ENCODE data around the gene RGS12. TPM values are rescaled to one million over a fixed set of nuclear protein-coding genes. Genes with fewer than 3 reads are reported as not detected.
A peak's percentile ranks its signal among the peaks of the same experiment; 100 is the strongest.

RGS12 gene
- total RNA-seq, 4 donors from 2014 or later: 14.6 to 25.1 (median 20.9) TPM

DNA sequence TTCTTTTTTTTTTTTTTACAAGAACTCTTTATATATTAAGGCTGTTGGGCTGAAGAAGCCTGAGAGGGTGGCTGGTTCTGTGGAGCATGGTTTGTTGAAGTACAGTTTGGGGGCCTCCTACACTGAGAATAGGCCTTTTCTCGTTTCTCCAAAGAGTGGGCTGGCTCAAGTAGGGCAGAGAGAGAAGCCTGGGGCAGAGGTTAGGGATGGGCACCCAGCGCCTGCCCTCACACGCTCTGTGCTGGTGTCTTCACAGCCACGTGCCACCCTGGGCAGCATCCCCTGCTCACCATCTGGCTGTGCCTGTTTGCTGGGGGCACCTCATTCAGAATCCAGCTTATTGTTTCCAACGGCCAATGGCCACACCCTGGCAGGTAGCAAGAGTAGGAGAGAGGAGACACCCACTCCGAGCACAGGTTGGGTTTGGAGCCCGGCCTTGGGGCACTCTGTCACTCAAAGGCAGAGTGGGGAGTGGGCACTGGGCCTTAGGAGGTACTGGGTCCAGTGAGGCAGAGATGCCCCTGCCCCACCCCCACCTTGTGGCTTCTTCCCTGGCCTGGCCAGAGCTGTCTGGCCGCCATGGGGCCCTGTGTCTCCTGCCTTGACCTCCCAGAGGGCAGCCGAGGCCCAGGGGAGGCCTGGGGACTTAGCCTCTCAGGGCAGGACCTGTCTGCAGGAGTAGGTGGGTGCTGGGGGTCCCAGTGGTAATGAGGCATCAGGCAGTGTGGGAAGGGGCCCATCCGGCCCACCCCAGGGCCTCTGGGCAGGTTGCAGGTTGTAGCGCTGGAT, 40.9 kb upstream of the RGS12 start:
- Histone ChIP-seq H3K9me3 (no peaks in the 10 kb centered on the region), H3K4me3 (replicated peaks in 1 of 3) (no peak overlapping the region), H3K27me3 (no peaks in the 10 kb centered on the region), H3K36me3 (no peaks in the 10 kb centered on the region), H3K4me1 (peaks cover 9 to 14% of the 10 kb centered on the region in 2 donors), H3K27ac (no peak overlapping the region)
- intact Hi-C loops (cut with DNase I): no loop called here
- DNase-seq: no peak
- 95 to 97% methylated on average over 5 to 6 of the region's 11 CpGs for WGBS, 2 donors
- TF ChIP-seq, protein P1, sequence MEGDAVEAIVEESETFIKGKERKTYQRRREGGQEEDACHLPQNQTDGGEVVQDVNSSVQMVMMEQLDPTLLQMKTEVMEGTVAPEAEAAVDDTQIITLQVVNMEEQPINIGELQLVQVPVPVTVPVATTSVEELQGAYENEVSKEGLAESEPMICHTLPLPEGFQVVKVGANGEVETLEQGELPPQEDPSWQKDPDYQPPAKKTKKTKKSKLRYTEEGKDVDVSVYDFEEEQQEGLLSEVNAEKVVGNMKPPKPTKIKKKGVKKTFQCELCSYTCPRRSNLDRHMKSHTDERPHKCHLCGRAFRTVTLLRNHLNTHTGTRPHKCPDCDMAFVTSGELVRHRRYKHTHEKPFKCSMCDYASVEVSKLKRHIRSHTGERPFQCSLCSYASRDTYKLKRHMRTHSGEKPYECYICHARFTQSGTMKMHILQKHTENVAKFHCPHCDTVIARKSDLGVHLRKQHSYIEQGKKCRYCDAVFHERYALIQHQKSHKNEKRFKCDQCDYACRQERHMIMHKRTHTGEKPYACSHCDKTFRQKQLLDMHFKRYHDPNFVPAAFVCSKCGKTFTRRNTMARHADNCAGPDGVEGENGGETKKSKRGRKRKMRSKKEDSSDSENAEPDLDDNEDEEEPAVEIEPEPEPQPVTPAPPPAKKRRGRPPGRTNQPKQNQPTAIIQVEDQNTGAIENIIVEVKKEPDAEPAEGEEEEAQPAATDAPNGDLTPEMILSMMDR (IDR thresholded peaks at IDR 0.05): no peak
- TF ChIP-seq POLR2A (IDR thresholded peaks at IDR 0.05): no peak

DNA sequence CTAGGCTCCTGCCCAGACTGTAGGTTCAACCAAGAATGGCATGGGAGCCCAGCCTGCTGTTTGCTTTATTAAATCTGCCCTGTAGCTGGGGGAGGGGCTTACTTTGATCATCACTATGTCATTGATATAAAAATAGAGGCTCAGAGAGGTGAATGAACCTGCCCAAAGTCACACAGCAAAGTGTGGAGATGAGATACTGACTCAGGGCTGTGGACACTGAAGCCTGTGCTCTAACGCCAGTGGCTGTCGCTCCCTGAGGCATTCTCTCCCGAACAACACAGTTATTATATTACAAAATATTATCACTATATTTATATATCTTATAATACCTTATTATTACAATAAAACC, 40.4 kb upstream of the RGS12 start:
- intact Hi-C loops (cut with DNase I): no loop called here
- Histone ChIP-seq H3K27me3 (no peaks in the 10 kb centered on the region), H3K27ac (no peak overlapping the region), H3K4me1 (peaks cover 9 to 14% of the 10 kb centered on the region in 2 donors), H3K9me3 (no peaks in the 10 kb centered on the region), H3K36me3 (no peaks in the 10 kb centered on the region), H3K4me3 (replicated peaks in 1 of 3) (no peak overlapping the region)
- no peak for DNase-seq
- no peak for TF ChIP-seq POLR2A (IDR thresholded peaks at IDR 0.05)
- TF ChIP-seq, protein P1 (IDR thresholded peaks at IDR 0.05): no peak
- WGBS, 2 donors: 90 to 95% methylated on average over 3 of the region's 3 CpGs

DNA sequence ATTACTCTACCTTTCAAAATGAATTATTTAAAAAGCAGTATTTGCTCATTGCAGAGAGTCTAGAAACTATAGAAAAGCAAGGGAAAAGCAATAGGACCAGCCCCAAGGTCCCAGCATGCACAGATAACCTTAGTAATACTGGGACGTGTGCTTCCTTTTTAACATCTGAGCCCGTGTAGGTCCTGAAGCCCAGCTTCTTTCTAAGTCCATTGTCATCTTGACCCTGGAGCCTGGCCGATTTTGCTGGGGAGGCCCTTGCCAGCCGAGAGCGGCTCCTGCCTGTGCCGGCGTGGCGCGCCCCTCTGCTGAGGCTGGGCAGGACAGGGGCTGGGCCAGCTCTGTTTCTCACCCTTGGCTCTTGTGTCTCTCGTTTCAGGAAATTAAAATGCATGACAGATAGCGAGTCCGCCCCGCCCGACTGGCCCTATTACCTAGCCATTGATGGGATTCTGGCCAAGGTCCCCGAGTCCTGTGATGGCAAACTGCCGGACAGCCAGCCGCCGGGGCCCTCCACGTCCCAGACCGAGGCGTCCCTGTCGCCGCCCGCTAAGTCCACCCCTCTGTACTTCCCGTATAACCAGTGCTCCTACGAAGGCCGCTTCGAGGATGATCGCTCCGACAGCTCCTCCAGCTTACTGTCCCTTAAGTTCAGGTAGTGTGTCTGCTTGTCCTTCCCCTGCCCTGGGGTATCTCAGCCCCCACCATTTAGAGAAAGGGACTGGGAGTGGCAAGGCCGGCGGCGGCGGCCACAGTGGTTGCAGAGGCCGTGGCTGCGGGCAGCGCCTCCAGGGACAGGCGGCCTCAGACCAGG, 39.8 kb upstream of the RGS12 start:
- TF ChIP-seq, protein P1 (IDR thresholded peaks at IDR 0.05): no peak
- TF ChIP-seq POLR2A (IDR thresholded peaks at IDR 0.05): no peak
- Histone ChIP-seq H3K9me3 (no peaks in the 10 kb centered on the region), H3K27me3 (no peaks in the 10 kb centered on the region), H3K4me1 (peaks cover 9 to 19% of the 10 kb centered on the region in 2 donors), H3K36me3 (no peaks in the 10 kb centered on the region), H3K27ac (no peak overlapping the region), H3K4me3 (replicated peaks in 1 of 3) (no peak overlapping the region)
- intact Hi-C loops (cut with DNase I): no loop called here
- peak in 1 of 2 donors; percentile 1 for DNase-seq
- 86 to 91% methylated on average over 36 to 37 of the region's 38 CpGs for WGBS, 2 donors

DNA sequence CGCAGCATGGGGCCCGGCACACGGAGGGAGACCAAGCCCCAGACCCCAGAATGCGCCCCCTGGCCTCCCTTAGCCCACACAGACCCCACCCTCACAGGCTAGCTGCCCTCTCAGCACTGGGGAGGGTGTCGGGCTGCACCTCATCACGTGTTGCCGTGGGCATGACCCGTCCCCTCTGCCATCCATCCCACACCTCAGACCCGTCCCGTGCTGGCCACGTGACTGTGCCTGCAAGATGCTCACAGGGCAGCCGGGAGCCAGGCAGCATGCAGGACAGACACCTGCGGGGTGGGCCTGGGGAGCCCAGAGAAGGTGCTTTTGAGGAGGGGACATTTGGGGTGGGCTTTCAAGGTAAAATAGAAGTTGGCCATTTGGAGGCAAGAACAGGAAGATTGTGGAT, 39.0 kb upstream of the RGS12 start:
- Histone ChIP-seq H3K9me3 (no peaks in the 10 kb centered on the region), H3K4me1 (peaks cover 9 to 23% of the 10 kb centered on the region in 2 donors), H3K27ac (no peak overlapping the region), H3K4me3 (replicated peaks in 1 of 3) (no peak overlapping the region), H3K27me3 (no peaks in the 10 kb centered on the region), H3K36me3 (no peaks in the 10 kb centered on the region)
- WGBS, 2 donors: 98 to 100% methylated on average over 6 to 11 of the region's 13 CpGs
- TF ChIP-seq, protein P1 (IDR thresholded peaks at IDR 0.05): no peak
- no peak for TF ChIP-seq POLR2A (IDR thresholded peaks at IDR 0.05)
- intact Hi-C loops (cut with DNase I): no loop called here
- DNase-seq: no peak

Measured in thyroid gland (tissue), 4 donors.